Measurements from ENCODE around the gene ST6GALNAC2.

ST6GALNAC2 gene

GRCh38 chr17:76586741-76587487 lies 1.3 kb upstream of the ST6GALNAC2 start:
- DNase-seq (ENCODE audit: low read depth, low spot score), result no peak
- no peak for TF ChIP-seq CTCF (IDR thresholded peaks at IDR 0.05; ENCODE audit: low read depth, low read length)
- in situ Hi-C loops (cut with HindIII; ENCODE audit: low sequenced_read_pairs), result no loop called here
- H3K4me3 ChIP-seq (ENCODE audit: low read depth, low read length), result no peak overlapping the region

- TF ChIP-seq CTCF (IDR thresholded peaks at IDR 0.05; ENCODE audit: low read depth, low read length), result no peak
- DNase-seq (ENCODE audit: low read depth, low spot score), result no peak
- in situ Hi-C loops (cut with HindIII; ENCODE audit: low sequenced_read_pairs), result no loop called here
- peak overlapping the region; percentile 42 for H3K4me3 ChIP-seq (ENCODE audit: low read depth, low read length)
Observed at GRCh38 chr17:76585033-76585648, 519 bp downstream of the ST6GALNAC2 start.

GRCh38 chr17:76584427-76585032 lies 1.1 kb downstream of the ST6GALNAC2 start:
- no peak for TF ChIP-seq CTCF (IDR thresholded peaks at IDR 0.05; ENCODE audit: low read depth, low read length)
- H3K4me3 ChIP-seq (ENCODE audit: low read depth, low read length), result peak overlapping the region; percentile 42
- no peak for DNase-seq (ENCODE audit: low read depth, low spot score)
- in situ Hi-C loops (cut with HindIII; ENCODE audit: low sequenced_read_pairs), result no loop called here

- no peak overlapping the region for H3K4me3 ChIP-seq (ENCODE audit: low read depth, low read length)
- no peak for TF ChIP-seq CTCF (IDR thresholded peaks at IDR 0.05; ENCODE audit: low read depth, low read length)
- no peak for DNase-seq (ENCODE audit: low read depth, low spot score)
- in situ Hi-C loops (cut with HindIII; ENCODE audit: low sequenced_read_pairs), result no loop called here
Observed at GRCh38 chr17:76582660-76583059, 3.0 kb downstream of the ST6GALNAC2 start.

GRCh38 chr17:76581515-76581914 lies 4.1 kb downstream of the ST6GALNAC2 start:
- H3K4me3 ChIP-seq (ENCODE audit: low read depth, low read length), result no peak overlapping the region

GRCh38 chr17:76579281-76579680 lies 6.4 kb downstream of the ST6GALNAC2 start:
- DNase-seq (ENCODE audit: low read depth, low spot score), result no peak
- no peak overlapping the region for H3K4me3 ChIP-seq (ENCODE audit: low read depth, low read length)
- in situ Hi-C loops (cut with HindIII; ENCODE audit: low sequenced_read_pairs), result no loop called here
- TF ChIP-seq CTCF (IDR thresholded peaks at IDR 0.05; ENCODE audit: low read depth, low read length), result no peak

More at GRCh38 chr17:76581515-76581914, 4.1 kb downstream of the ST6GALNAC2 start:
- in situ Hi-C loops (cut with HindIII; ENCODE audit: low sequenced_read_pairs), result no loop called here
- DNase-seq (ENCODE audit: low read depth, low spot score), result no peak
- TF ChIP-seq CTCF (IDR thresholded peaks at IDR 0.05; ENCODE audit: low read depth, low read length), result no peak

Measured in astrocyte of the spinal cord (primary cell).